VCaP (cell line): ENCODE measurements around the gene CTDP1.

Experiments used
- H3K27ac ChIP-seq: fragments of 450-650 bp; 2 replicates; pipeline ENCODE4 v1.5.1; 2017
- CTCF ChIP-seq: fragments of 450-650 bp; conservative IDR thresholded peaks from 2 replicates; pipeline ENCODE4 v1.5.1; 2017; ENCODE audit warnings: mild to moderate bottlenecking, moderate library complexity

CTDP1 gene

DNA sequence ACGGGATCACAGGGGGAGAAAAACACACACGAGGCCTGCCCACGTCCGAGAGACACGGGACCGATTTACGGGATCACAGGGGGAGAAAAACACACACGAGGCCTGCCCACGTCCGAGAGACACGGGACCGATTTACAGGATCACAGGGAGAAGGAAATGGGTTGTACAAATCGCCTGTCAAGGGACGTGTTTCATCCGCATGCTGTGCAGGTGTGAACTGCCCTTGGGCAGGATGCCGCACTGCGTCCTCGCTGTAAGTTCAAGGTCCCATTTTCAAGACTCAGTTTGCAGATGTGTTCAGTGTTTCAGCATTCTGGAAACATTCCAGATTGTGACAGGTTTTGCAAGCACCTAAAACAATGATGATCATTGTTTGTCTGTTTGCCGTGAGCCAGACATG, 115.8 kb downstream of the CTDP1 start:
- TF ChIP-seq CTCF = no peak
- no peak overlapping the region for H3K27ac ChIP-seq

DNA sequence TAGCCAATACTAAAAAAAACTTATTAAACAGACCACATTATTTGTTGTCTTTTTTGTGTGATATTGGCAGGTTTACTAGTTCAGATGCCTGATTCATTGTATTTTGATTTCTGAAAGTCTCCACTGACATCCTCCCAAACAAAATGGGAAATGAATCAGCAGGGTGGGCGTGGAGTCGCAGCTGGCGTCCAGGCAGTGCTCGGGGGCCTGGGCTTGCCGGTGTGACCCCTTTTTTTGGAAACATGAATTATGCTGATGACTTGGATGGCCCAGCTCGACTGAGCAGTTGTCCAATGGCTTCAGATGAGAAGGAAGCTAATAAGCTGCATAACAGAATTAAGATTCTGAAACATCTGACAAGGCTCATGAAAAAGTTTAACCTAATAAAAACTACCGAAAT, 116.4 kb downstream of the CTDP1 start:
- no peak for TF ChIP-seq CTCF
- H3K27ac ChIP-seq = no peak overlapping the region

DNA sequence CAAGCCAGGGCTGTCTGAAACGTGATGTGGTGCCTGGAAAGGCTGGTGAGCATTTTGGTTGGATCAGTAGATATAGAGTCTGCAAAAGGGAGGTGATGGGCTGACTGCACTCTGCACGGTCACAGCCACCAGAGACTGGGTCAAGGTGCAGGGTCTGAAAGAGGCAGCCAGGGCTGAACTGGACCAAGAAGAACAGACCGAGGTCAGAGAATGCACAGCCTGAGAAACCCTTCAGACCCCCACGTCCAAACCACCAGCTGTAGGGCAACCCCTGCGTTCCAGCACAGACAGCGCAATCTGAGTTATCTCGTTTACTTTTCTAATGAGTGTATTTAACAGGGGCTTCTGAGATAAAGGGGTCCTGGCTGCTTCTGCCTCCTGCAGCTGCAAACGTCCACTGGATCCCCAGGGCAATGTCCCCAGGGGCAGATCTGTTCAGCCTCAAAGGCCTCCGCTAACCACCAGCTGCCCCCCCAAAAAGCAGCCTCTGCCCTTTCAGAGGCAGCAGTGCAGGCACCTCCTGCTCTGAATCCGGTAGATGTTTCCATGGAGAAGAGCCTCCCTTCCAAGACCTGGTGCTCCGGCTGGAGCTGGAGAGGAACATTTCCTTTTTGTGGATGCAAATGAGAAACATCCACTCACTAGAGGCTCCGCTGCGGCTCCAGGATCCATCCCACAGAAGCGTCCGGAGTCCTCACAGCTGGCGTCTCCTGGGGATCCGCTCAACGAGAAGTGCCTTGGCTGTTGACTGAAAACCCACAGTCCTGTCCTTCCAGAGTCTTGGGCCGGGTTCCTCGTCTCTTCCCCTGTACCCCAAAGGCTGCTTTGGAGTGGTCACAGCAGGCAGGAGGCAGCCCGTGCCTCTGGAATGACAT, 117.2 kb downstream of the CTDP1 start:
- TF ChIP-seq CTCF = no peak
- H3K27ac ChIP-seq = no peak overlapping the region

- H3K27ac ChIP-seq = no peak within 1 kb of the TSS
- TF ChIP-seq CTCF = peak; percentile 30
These were observed 118.1 kb downstream of the CTDP1 start, which contains the start of gene KCNG2 for GRCh38 chr18:79797518-79798345. Gene KCNG2, plus strand, starts transcription at chr18:79797938. Its CDS starts 65,730 bp downstream, at chr18:79863668.

DNA sequence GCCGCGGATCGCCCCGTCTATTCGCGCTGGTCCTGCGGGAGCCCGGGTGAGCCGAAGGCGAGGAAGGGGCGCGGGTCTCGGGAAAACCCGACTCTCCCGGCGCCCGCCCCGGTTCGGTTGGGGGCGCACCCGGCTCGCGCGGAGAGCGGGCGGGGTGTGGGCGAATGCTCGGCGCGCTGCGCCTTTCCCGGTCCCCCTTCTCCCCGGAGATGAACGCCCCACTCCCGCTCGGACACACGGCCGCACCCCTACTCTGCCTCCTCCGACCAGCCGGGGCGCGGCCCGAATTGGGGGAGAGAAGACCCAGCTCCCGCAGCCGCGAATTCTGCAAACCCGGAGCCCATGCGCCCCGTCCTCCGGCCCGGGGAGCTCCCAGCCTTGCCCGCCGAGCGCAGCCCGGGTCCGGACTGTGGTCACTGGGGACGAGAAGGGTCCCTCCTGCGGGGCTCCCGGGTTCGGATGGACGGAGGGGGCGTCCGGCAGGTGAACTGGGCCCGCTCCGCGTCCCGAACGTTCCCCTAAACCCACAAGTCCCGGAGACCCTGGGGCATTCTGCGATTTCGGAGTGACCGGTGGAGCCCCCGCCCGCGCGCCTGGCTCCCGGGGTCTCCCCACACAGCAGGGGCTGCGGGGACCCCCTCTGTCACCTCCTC, 118.9 kb downstream of the CTDP1 start:
- no peak overlapping the region for H3K27ac ChIP-seq
- no peak for TF ChIP-seq CTCF

DNA sequence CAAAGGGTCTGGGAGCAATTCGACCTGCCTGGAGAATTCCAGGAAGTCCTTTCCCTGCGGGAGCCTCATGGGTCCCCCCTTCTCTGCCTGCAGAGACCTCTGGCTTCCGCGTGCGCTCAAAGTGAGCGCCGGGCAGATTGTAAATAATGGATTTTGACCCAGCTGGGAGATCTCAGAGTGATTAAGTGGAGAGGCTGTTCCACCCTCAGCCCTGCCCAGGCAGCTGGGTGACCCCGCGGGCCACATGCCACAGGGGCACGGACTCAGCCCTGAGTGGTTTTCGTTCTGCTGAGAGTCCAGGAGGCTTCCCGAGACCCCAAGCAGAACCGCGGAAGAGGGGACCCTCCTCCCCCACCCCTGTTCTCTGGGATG, 119.4 kb downstream of the CTDP1 start:
- no peak for TF ChIP-seq CTCF
- no peak overlapping the region for H3K27ac ChIP-seq
